GM23338 (cell line): ENCODE measurements around the gene BTBD9. TPM values are rescaled to one million over a fixed set of nuclear protein-coding genes. Genes with fewer than 3 reads are reported as not detected.

Experiments
- ATAC-seq: fragments of 200-7000 bp; cut with Tn5 transposase; 3 replicates; pipeline ENCODE4 v1.9.1; 2020
- DNase-seq: peaks from one replicate; pipeline ENCODE4 v3.0.0-alpha.2; 2015; ENCODE audit warnings: low spot score
- H2AFZ ChIP-seq: fragments of 200-600 bp; sonication (generic); 2 replicates; pipeline ENCODE4 v1.8.0; 2016; ENCODE audit warnings: antibody characterized with exemption, mild to moderate bottlenecking, moderate library complexity
- H3F3A ChIP-seq: fragments of 200-600 bp; sonication (generic); replicated peaks from 2 replicates; pipeline ENCODE4 v1.8.0; 2017; ENCODE audit warnings: antibody characterized with exemption, mixed run types, low read depth
- H3K27ac ChIP-seq: fragments of 200-600 bp; sonication (generic); 2 replicates; pipeline ENCODE4 v1.6.1; 2016; ENCODE audit warnings: low read depth
- H3K27me3 ChIP-seq: fragments of 200-600 bp; sonication (generic); 2 replicates; pipeline ENCODE4 v1.8.0; 2016; ENCODE audit warnings: mild to moderate bottlenecking, mixed run types, moderate library complexity; ENCODE audit not compliant: insufficient read depth
- H3K36me3 ChIP-seq: fragments of 200-600 bp; sonication (generic); 2 replicates; pipeline ENCODE4 v1.8.0; 2016; ENCODE audit warnings: mild to moderate bottlenecking; ENCODE audit not compliant: insufficient read depth
- H3K4me1 ChIP-seq: fragments of 200-600 bp; sonication (generic); 2 replicates; pipeline ENCODE4 v1.8.0; 2016; ENCODE audit warnings: mild to moderate bottlenecking, moderate library complexity; ENCODE audit not compliant: insufficient read depth
- H3K4me2 ChIP-seq: fragments of 200-600 bp; sonication (generic); 2 replicates; pipeline ENCODE4 v1.7.1; 2017; ENCODE audit warnings: mixed run types
- H3K4me3 ChIP-seq: fragments of 200-600 bp; sonication (generic); 2 replicates; pipeline ENCODE4 v1.6.1; 2016; ENCODE audit warnings: mixed run types
- H3K79me2 ChIP-seq: fragments of 200-600 bp; sonication (generic); replicated peaks from 2 replicates; pipeline ENCODE4 v1.8.0; 2017; ENCODE audit warnings: mild to moderate bottlenecking; ENCODE audit not compliant: insufficient read depth
- H3K9me2 ChIP-seq: fragments of 200-600 bp; sonication (generic); 2 replicates; pipeline ENCODE4 v1.8.0; 2017; ENCODE audit not compliant: insufficient read depth
- H4K20me1 ChIP-seq: fragments of 200-600 bp; sonication (generic); replicated peaks from 2 replicates; pipeline ENCODE4 v1.8.0; 2017; ENCODE audit warnings: mild to moderate bottlenecking; ENCODE audit not compliant: insufficient read depth
- H3K27ac Mint-ChIP-seq: 2 replicates; pipeline ENCODE4 v1.8.0; 2020; ENCODE audit warnings: inconsistent platforms, mild to moderate bottlenecking, moderate library complexity, mixed read lengths
- H3K27me3 Mint-ChIP-seq: 3 replicates; pipeline ENCODE4 v1.8.0; 2022; ENCODE audit warnings: low read depth, mild to moderate bottlenecking, moderate library complexity, mixed read lengths, inconsistent platforms; ENCODE audit not compliant: insufficient read depth, poor library complexity
- H3K36me3 Mint-ChIP-seq: 3 replicates; pipeline ENCODE4 v1.8.0; 2021; ENCODE audit warnings: low read depth, mild to moderate bottlenecking, inconsistent platforms, moderate library complexity, mixed read lengths
- H3K4me1 Mint-ChIP-seq: 3 replicates; pipeline ENCODE4 v1.8.0; 2020; ENCODE audit warnings: mild to moderate bottlenecking, inconsistent platforms, mixed read lengths
- H3K4me3 Mint-ChIP-seq: 3 replicates; pipeline ENCODE4 v1.8.0; 2021; ENCODE audit warnings: moderate library complexity, mild to moderate bottlenecking, inconsistent platforms, mixed read lengths
- H3K9me3 Mint-ChIP-seq: 3 replicates; pipeline ENCODE4 v1.8.0; 2020; ENCODE audit warnings: moderate library complexity, mild to moderate bottlenecking, inconsistent platforms, mixed read lengths
- EZH2phosphoT487 ChIP-seq: fragments of 200-600 bp; sonication (generic); IDR thresholded peaks from one replicate; pipeline ENCODE4 v1.8.1; 2018; ENCODE audit warnings: antibody characterized with exemption; ENCODE audit not compliant: unreplicated experiment
- POLR2AphosphoS5 ChIP-seq: IDR thresholded peaks from 2 replicates; pipeline ENCODE4 v1.6.1; 2016; ENCODE audit warnings: antibody characterized with exemption, low read depth
- polyA plus RNA-seq: library from polyadenylated mRNA; unstranded; fragments of >200 nt; fragmentation: Nextera tagmentation; extraction: Ambion mirVana; gene quantifications from 2 replicates; pipeline ENCODE4 v1.2.1, GENCODE V29; 2016
- total RNA-seq: library from RNA; depleted of rRNA; stranded (reverse); fragments of >200 nt; shearing (Covaris generic); gene quantifications from 2 replicates; pipeline ENCODE4 v1.2.3, GENCODE V29; 2014
- TF ChIP-seq, protein P1 (sequence below): fragments of 250-450 bp; sonication (Bioruptor Pico); IDR thresholded peaks from 2 replicates; pipeline ENCODE4 v1.5.0; 2020; ENCODE audit warnings: mild to moderate bottlenecking, moderate library complexity

Gene BTBD9
- total and polyA plus RNA-seq, 2 experiments from 2014 or later: 4.2 to 5.3 TPM

DNA sequence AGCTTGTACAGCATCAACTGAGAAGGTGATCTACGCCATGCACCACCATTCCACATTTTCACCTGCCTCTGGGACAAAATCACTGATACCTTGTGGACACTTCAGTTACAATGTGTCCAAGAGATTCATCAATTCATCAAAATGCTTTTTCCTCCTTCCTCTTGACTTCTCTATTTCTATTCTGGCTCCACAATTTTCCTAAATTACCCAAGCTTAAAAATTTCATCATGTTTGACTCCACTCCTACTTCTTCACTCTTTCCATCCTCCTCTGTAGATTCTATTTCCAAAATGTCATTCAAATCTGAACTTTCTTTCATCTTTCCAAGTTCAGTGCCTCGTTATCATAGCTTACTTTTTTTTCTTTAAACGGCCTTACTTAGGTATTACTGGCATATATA lies 172.2 kb downstream of the BTBD9 start:
- H3K4me3 Mint-ChIP-seq: no peak overlapping the region
- no peaks in the 10 kb centered on the region for H3K36me3 Mint-ChIP-seq
- Histone ChIP-seq H3K4me2 (no peak overlapping the region), H3K36me3 (no peaks in the 10 kb centered on the region), H3K27ac (no peak overlapping the region), H3K4me1 (no peaks in the 10 kb centered on the region; the same call in 1 of the 2 replicates), H2AFZ (no peak overlapping the region), H3K4me3 (no peak overlapping the region), H3K9me2 (no peaks in the 10 kb centered on the region), H3F3A (no peaks in the 10 kb centered on the region), H4K20me1 (no peaks in the 10 kb centered on the region), H3K79me2 (no peaks in the 10 kb centered on the region), H3K27me3 (no peaks in the 10 kb centered on the region)
- DNase-seq: no peak
- H3K27me3 Mint-ChIP-seq: no peaks in the 10 kb centered on the region
- no peak overlapping the region for H3K27ac Mint-ChIP-seq
- H3K9me3 Mint-ChIP-seq: peaks cover 4% of the 10 kb centered on the region; the same call in 2 of the 3 replicates
- H3K4me1 Mint-ChIP-seq: peaks cover 4% of the 10 kb centered on the region; the same call in 2 of the 3 replicates
- no peak for ATAC-seq
- TF ChIP-seq, protein P1, sequence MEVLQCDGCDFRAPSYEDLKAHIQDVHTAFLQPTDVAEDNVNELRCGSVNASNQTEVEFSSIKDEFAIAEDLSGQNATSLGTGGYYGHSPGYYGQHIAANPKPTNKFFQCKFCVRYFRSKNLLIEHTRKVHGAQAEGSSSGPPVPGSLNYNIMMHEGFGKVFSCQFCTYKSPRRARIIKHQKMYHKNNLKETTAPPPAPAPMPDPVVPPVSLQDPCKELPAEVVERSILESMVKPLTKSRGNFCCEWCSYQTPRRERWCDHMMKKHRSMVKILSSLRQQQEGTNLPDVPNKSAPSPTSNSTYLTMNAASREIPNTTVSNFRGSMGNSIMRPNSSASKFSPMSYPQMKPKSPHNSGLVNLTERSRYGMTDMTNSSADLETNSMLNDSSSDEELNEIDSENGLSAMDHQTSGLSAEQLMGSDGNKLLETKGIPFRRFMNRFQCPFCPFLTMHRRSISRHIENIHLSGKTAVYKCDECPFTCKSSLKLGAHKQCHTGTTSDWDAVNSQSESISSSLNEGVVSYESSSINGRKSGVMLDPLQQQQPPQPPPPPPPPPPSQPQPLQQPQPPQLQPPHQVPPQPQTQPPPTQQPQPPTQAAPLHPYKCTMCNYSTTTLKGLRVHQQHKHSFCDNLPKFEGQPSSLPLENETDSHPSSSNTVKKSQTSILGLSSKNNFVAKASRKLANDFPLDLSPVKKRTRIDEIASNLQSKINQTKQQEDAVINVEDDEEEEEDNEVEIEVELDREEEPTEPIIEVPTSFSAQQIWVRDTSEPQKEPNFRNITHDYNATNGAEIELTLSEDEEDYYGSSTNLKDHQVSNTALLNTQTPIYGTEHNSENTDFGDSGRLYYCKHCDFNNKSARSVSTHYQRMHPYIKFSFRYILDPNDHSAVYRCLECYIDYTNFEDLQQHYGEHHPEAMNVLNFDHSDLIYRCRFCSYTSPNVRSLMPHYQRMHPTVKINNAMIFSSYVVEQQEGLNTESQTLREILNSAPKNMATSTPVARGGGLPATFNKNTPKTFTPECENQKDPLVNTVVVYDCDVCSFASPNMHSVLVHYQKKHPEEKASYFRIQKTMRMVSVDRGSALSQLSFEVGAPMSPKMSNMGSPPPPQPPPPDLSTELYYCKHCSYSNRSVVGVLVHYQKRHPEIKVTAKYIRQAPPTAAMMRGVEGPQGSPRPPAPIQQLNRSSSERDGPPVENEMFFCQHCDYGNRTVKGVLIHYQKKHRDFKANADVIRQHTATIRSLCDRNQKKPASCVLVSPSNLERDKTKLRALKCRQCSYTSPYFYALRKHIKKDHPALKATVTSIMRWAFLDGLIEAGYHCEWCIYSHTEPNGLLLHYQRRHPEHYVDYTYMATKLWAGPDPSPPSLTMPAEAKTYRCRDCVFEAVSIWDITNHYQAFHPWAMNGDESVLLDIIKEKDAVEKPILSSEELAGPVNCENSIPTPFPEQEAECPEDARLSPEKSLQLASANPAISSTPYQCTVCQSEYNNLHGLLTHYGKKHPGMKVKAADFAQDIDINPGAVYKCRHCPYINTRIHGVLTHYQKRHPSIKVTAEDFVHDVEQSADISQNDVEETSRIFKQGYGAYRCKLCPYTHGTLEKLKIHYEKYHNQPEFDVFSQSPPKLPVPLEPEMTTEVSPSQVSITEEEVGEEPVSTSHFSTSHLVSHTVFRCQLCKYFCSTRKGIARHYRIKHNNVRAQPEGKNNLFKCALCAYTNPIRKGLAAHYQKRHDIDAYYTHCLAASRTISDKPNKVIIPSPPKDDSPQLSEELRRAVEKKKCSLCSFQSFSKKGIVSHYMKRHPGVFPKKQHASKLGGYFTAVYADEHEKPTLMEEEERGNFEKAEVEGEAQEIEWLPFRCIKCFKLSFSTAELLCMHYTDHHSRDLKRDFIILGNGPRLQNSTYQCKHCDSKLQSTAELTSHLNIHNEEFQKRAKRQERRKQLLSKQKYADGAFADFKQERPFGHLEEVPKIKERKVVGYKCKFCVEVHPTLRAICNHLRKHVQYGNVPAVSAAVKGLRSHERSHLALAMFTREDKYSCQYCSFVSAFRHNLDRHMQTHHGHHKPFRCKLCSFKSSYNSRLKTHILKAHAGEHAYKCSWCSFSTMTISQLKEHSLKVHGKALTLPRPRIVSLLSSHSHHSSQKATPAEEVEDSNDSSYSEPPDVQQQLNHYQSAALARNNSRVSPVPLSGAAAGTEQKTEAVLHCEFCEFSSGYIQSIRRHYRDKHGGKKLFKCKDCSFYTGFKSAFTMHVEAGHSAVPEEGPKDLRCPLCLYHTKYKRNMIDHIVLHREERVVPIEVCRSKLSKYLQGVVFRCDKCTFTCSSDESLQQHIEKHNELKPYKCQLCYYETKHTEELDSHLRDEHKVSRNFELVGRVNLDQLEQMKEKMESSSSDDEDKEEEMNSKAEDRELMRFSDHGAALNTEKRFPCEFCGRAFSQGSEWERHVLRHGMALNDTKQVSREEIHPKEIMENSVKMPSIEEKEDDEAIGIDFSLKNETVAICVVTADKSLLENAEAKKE (CRISPR knock-in tag): no peak

DNA sequence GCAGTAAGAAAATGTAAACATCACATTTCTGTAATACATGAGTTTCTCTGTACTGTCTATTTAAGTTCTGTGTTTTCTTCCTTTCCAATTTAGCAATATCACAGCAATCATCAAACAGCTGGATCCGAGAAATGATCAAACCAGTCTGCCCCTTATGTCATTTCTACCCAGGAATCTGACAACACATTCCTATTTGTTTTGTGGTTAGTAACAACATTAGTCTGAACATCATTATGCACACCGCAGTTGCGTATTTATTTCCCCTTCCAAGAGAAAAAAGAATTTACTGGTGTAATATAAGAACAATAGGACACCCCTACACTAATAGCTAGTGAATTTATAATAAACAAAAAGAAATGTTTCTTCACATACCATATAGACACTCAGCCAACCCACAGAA lies 179.5 kb downstream of the BTBD9 start:
- H3K4me2 ChIP-seq: no peak overlapping the region
- H3K27ac Mint-ChIP-seq: no peak overlapping the region
- H3K4me3 ChIP-seq: no peak overlapping the region
- ATAC-seq (no peak), DNase-seq (no peak)
- no peaks in the 10 kb centered on the region for H3K36me3 ChIP-seq
- H4K20me1 ChIP-seq: no peaks in the 10 kb centered on the region
- no peaks in the 10 kb centered on the region for H3K27me3 ChIP-seq
- H3K4me1 ChIP-seq: 0 out of 2 replicates have a peak, but pooled peaks cover 3% of the 10 kb centered on the region
- no peaks in the 10 kb centered on the region for H3K79me2 ChIP-seq
- no peak for TF ChIP-seq EZH2phosphoT487
- no peak for TF ChIP-seq POLR2AphosphoS5
- no peaks in the 10 kb centered on the region for H3F3A ChIP-seq
- peaks cover 4% of the 10 kb centered on the region; the same call in 2 of the 3 replicates for H3K9me3 Mint-ChIP-seq
- H3K4me1 Mint-ChIP-seq: peaks cover 17% of the 10 kb centered on the region
- H2AFZ ChIP-seq: no peak overlapping the region
- H3K4me3 Mint-ChIP-seq: no peak overlapping the region
- no peaks in the 10 kb centered on the region for H3K27me3 Mint-ChIP-seq
- H3K36me3 Mint-ChIP-seq: no peaks in the 10 kb centered on the region
- H3K9me2 ChIP-seq: no peaks in the 10 kb centered on the region
- no peak overlapping the region for H3K27ac ChIP-seq
